K562 (cell line): ENCODE data around the gene ARPP21.

Experiments used
- CEBPB ChIP-seq: fragments of 450-650 bp; IDR thresholded peaks from 2 replicates; pipeline ENCODE4 v1.6.1; 2016; ENCODE audit warnings: missing genetic modification characterization, missing compliant biosample characterization
- ETV6 ChIP-seq, 3 experiments: fragments of 150-350 bp in 1 of 3; sonication (generic) in 1 of 3; formaldehyde crosslinking in 1 of 3; IDR thresholded peaks; 2 replicates each; pipeline versions ENCODE4 v1.6.1 to v1.8.0; 2014 to 2022; ENCODE audit warnings: borderline replicate concordance in 2 of 3, low read depth in 2 of 3, antibody characterized with exemption in 1 of 3, low read length in 1 of 3, mild to moderate bottlenecking in 1 of 3, missing genetic modification reagents in 1 of 3
- JUND ChIP-seq, 2 experiments: IDR thresholded peaks; 2 replicates in 1 of 2; 3 replicates in 1 of 2; pipeline ENCODE4 v1.6.1; 2011; ENCODE audit warnings: borderline replicate concordance in 2 of 2, low read depth in 2 of 2, low read length in 2 of 2, improper control_type of control experiment in 1 of 2, missing biosample characterization in 1 of 2, missing genetic modification characterization in 1 of 2, missing genetic modification reagents in 1 of 2
- KLF13 ChIP-seq: fragments of 450-650 bp; IDR thresholded peaks from 2 replicates; pipeline ENCODE4 v1.6.1; 2016; ENCODE audit warnings: missing genetic modification characterization, low read depth, mild to moderate bottlenecking, missing compliant biosample characterization, moderate library complexity, borderline replicate concordance
- MEF2D ChIP-seq: conservative IDR thresholded peaks from 2 replicates; pipeline ENCODE4 v1.6.1; 2016; ENCODE audit warnings: low read depth, missing genetic modification characterization, missing compliant biosample characterization
- NFIC ChIP-seq: fragments of 450-650 bp; IDR thresholded peaks from 2 replicates; pipeline ENCODE4 v1.6.1; 2017; ENCODE audit warnings: mild to moderate bottlenecking, inconsistent platforms
- POLR2AphosphoS5 ChIP-seq: IDR thresholded peaks from 2 replicates; pipeline ENCODE4 v1.6.1; 2011; ENCODE audit warnings: mild to moderate bottlenecking, low read depth, low read length, moderate library complexity; ENCODE audit not compliant: control insufficient read depth, insufficient read depth
- SP2 ChIP-seq: IDR thresholded peaks from 2 replicates; pipeline ENCODE4 v1.6.1; 2011; ENCODE audit warnings: mild to moderate bottlenecking, low read depth, low read length, moderate library complexity; ENCODE audit not compliant: poor library complexity, severe bottlenecking; ENCODE audit errors: extremely low read depth
- ZNF280A ChIP-seq: fragments of 450-650 bp; IDR thresholded peaks from 2 replicates; pipeline ENCODE4 v1.6.1; 2018; ENCODE audit warnings: mild to moderate bottlenecking, low read depth; ENCODE audit not compliant: partially characterized antibody
- ZSCAN29 ChIP-seq: fragments of 450-650 bp; IDR thresholded peaks from 2 replicates; pipeline ENCODE4 v1.6.1; 2017
- ZZZ3 ChIP-seq: fragments of 450-650 bp; IDR thresholded peaks from 2 replicates; pipeline ENCODE4 v1.6.1; 2016; ENCODE audit warnings: antibody characterized with exemption, mild to moderate bottlenecking, moderate library complexity
- TF ChIP-seq, protein P1 (sequence below), 3 experiments: IDR thresholded peaks in 2 of 3; conservative IDR thresholded peaks in 1 of 3; 2 replicates each; pipeline ENCODE4 v1.5.1; 2011 to 2012; ENCODE audit warnings: low read length in 3 of 3, mild to moderate bottlenecking in 3 of 3, control low read depth in 2 of 3, improper control_type of control experiment in 1 of 3, inconsistent platforms in 1 of 3, low read depth in 1 of 3, mixed read lengths in 1 of 3, moderate library complexity in 1 of 3; ENCODE audit not compliant: insufficient read depth in 2 of 3

- TF ChIP-seq ETV6 (IDR thresholded peaks at IDR 0.05; ENCODE audit: borderline replicate concordance in 1 of 2, low read depth in 2 of 2, low read length in 1 of 2) (no peak), ETV6 (CRISPR knock-in tag; IDR thresholded peaks at IDR 0.05; ENCODE audit: borderline replicate concordance) (no peak), NFIC (no peak), ZZZ3 (no peak), ZSCAN29 (no peak), ZNF280A (no peak), POLR2AphosphoS5 (no peak), MEF2D (no peak), KLF13 (tag) (no peak), SP2 (no peak), JUND (IDR thresholded peaks at IDR 0.05; ENCODE audit: borderline replicate concordance, low read depth, low read length) (no peak), JUND (tag; IDR thresholded peaks at IDR 0.05; ENCODE audit: borderline replicate concordance, low read depth, low read length) (no peak), CEBPB (tag) (no peak)
- TF ChIP-seq, protein P1, sequence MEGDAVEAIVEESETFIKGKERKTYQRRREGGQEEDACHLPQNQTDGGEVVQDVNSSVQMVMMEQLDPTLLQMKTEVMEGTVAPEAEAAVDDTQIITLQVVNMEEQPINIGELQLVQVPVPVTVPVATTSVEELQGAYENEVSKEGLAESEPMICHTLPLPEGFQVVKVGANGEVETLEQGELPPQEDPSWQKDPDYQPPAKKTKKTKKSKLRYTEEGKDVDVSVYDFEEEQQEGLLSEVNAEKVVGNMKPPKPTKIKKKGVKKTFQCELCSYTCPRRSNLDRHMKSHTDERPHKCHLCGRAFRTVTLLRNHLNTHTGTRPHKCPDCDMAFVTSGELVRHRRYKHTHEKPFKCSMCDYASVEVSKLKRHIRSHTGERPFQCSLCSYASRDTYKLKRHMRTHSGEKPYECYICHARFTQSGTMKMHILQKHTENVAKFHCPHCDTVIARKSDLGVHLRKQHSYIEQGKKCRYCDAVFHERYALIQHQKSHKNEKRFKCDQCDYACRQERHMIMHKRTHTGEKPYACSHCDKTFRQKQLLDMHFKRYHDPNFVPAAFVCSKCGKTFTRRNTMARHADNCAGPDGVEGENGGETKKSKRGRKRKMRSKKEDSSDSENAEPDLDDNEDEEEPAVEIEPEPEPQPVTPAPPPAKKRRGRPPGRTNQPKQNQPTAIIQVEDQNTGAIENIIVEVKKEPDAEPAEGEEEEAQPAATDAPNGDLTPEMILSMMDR (IDR thresholded peaks at IDR 0.05 in 2 of 3, conservative IDR thresholded peaks at IDR 0.05 in 1 of 3; ENCODE audit: insufficient read depth in 2 of 3, low read depth in 1 of 3, low read length in 3 of 3), result no peak
These were observed 94.0 kb downstream of the ARPP21 start for GRCh38 chr3:35733341-35733740.
